PC-9 (cell line): ENCODE results near the gene NXPH1. TPM values are rescaled to one million over a fixed set of nuclear protein-coding genes. Genes with fewer than 3 reads are reported as not detected.

Experiments used
- BruUV-seq: library from RNA; stranded (reverse); fragments of 400-500 nt; replicated peaks from 2 replicates; lab custom pipeline; 2021; lab: Mats Ljungman, UMichigan
- CTCF ChIA-PET: fragments of 300-600 bp; sonication (Branson Sonifier 250); formaldehyde crosslinking; loops from one replicate; lab custom pipeline; 2022; ENCODE audit warnings: antibody characterized with exemption; lab: Charles Lee
- POLR2A ChIA-PET: fragments of 300-600 bp; sonication (Branson Sonifier 250); formaldehyde crosslinking; loops from one replicate; lab custom pipeline; 2022; ENCODE audit warnings: antibody characterized with exemption; ENCODE audit not compliant: unreplicated experiment; lab: Charles Lee
- DNase-seq, 2 experiments: peaks; one replicate each; pipeline versions ENCODE4 v3.0.0 to v3.0.0-alpha.2; 2015 to 2022; ENCODE audit warnings: mixed read lengths in 1 of 2
- H2AFZ ChIP-seq: fragments of 200-600 bp; sonication (generic); 2 replicates; pipeline ENCODE4 v1.8.1; 2017; ENCODE audit warnings: antibody characterized with exemption
- H3F3A ChIP-seq: fragments of 200-600 bp; sonication (generic); 2 replicates; pipeline ENCODE4 v1.8.1; 2017; ENCODE audit warnings: antibody characterized with exemption, mild to moderate bottlenecking, low read depth; ENCODE audit not compliant: insufficient read depth
- H3K27ac ChIP-seq: fragments of 200-600 bp; sonication (generic); 2 replicates; pipeline ENCODE4 v1.6.1; 2016; ENCODE audit warnings: mixed run types
- H3K27me3 ChIP-seq: fragments of 200-600 bp; sonication (generic); 2 replicates; pipeline ENCODE4 v1.6.1; 2016; ENCODE audit warnings: low read depth, mixed run types; ENCODE audit not compliant: insufficient read depth
- H3K36me3 ChIP-seq: fragments of 200-600 bp; sonication (generic); 2 replicates; pipeline ENCODE4 v1.6.1; 2016; ENCODE audit warnings: low read depth, mixed run types
- H3K4me1 ChIP-seq: fragments of 200-600 bp; sonication (generic); replicated peaks from 2 replicates; pipeline ENCODE4 v1.6.1; 2016; ENCODE audit warnings: mixed run types; ENCODE audit not compliant: insufficient read depth
- H3K4me2 ChIP-seq: fragments of 200-600 bp; sonication (generic); 2 replicates; pipeline ENCODE4 v1.6.1; 2017; ENCODE audit warnings: mixed run types
- H3K4me3 ChIP-seq: fragments of 200-600 bp; sonication (generic); 2 replicates; pipeline ENCODE4 v1.6.1; 2016; ENCODE audit warnings: mixed run types
- H3K79me2 ChIP-seq: fragments of 200-600 bp; sonication (generic); 2 replicates; pipeline ENCODE4 v1.6.1; 2017; ENCODE audit warnings: low read depth, mixed run types
- H3K9me2 ChIP-seq: fragments of 200-600 bp; sonication (generic); 2 replicates; pipeline ENCODE4 v1.8.1; 2017; ENCODE audit warnings: mild to moderate bottlenecking; ENCODE audit not compliant: insufficient read depth
- H3K9me3 ChIP-seq: fragments of 200-600 bp; sonication (generic); 2 replicates; pipeline ENCODE4 v1.8.1; 2016; ENCODE audit warnings: low read depth; ENCODE audit not compliant: insufficient read depth
- H4K20me1 ChIP-seq: fragments of 200-600 bp; sonication (generic); 2 replicates; pipeline ENCODE4 v1.8.1; 2017; ENCODE audit not compliant: insufficient read depth
- EZH2 ChIP-seq: fragments of 200-600 bp; sonication (generic); IDR thresholded peaks from 2 replicates; pipeline ENCODE4 v1.8.0; 2017; ENCODE audit warnings: antibody characterized with exemption, low read depth
- intact Hi-C: fragments of 100-400 bp; cut with micrococcal nuclease; formaldehyde crosslinking; loops from one replicate; pipeline ENCODE4 v1.10.0; 2022; ENCODE audit not compliant: unreplicated experiment
- total RNA-seq: library from RNA; stranded (reverse); gene quantifications from 2 replicates; pipeline ENCODE4 v1.2.3, GENCODE V29; 2021
- TF ChIP-seq, protein P1 (sequence below): fragments of 200-600 bp; sonication (generic); conservative IDR thresholded peaks from 2 replicates; pipeline ENCODE4 v1.6.1; 2017; ENCODE audit warnings: mixed run types, antibody characterized with exemption, mild to moderate bottlenecking, moderate library complexity

The NXPH1 gene
- total RNA-seq, 1 experiment from 2014 or later = not detected

- intact Hi-C loops = no loop called here
- no peaks in the 10 kb centered on the region for H4K20me1 ChIP-seq
- H3K36me3 ChIP-seq = no peaks in the 10 kb centered on the region
- no peaks in the 10 kb centered on the region for H3K9me3 ChIP-seq
- POLR2A ChIA-PET = no interaction called here
- no peaks in the 10 kb centered on the region for H3K9me2 ChIP-seq
- no peak overlapping the region for H3K27ac ChIP-seq
- no peak for DNase-seq
- no peaks in the 10 kb centered on the region for H3K4me1 ChIP-seq
- CTCF ChIA-PET = no interaction called here
- no peak overlapping the region for H3K4me3 ChIP-seq
- BruUV-seq = no TSS peak
- H2AFZ ChIP-seq = no peak overlapping the region
- H3F3A ChIP-seq = no peaks in the 10 kb centered on the region
- no peaks in the 10 kb centered on the region for H3K27me3 ChIP-seq
- TF ChIP-seq, protein P1, sequence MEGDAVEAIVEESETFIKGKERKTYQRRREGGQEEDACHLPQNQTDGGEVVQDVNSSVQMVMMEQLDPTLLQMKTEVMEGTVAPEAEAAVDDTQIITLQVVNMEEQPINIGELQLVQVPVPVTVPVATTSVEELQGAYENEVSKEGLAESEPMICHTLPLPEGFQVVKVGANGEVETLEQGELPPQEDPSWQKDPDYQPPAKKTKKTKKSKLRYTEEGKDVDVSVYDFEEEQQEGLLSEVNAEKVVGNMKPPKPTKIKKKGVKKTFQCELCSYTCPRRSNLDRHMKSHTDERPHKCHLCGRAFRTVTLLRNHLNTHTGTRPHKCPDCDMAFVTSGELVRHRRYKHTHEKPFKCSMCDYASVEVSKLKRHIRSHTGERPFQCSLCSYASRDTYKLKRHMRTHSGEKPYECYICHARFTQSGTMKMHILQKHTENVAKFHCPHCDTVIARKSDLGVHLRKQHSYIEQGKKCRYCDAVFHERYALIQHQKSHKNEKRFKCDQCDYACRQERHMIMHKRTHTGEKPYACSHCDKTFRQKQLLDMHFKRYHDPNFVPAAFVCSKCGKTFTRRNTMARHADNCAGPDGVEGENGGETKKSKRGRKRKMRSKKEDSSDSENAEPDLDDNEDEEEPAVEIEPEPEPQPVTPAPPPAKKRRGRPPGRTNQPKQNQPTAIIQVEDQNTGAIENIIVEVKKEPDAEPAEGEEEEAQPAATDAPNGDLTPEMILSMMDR = no peak
- TF ChIP-seq EZH2 = no peak
- H3K4me2 ChIP-seq = no peak overlapping the region
- H3K79me2 ChIP-seq = no peaks in the 10 kb centered on the region
Measured at GRCh38 chr7:8742837-8743236, 309.4 kb downstream of the NXPH1 start.

DNA sequence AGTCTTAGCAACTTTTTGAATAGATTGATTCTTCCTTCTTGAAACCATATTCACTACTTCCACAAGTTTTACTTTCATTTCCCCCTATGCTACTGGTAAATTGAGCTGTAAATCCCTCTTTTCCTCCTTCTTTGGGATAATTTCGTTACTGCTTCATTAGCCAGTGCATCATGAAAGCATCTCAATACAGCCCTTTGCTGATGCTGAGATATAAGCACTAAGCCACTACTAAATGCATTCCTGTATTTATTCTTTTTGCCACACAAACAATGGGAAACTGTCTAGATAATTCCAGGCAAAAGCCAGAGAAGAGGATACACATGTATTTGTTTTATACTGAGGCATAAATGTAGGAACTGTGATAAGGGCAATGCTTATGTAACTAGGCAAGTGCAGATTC lies 313.9 kb downstream of the NXPH1 start:
- no peaks in the 10 kb centered on the region for H3K9me3 ChIP-seq
- no peak overlapping the region for H2AFZ ChIP-seq
- no peak for DNase-seq
- no peak for TF ChIP-seq EZH2
- TF ChIP-seq, protein P1 = no peak
- H3K4me1 ChIP-seq = no peaks in the 10 kb centered on the region
- BruUV-seq = no TSS peak
- ChIA-PET CTCF (no interaction called here), POLR2A (no interaction called here)
- no peak overlapping the region for H3K27ac ChIP-seq
- peaks cover 4% of the 10 kb centered on the region; the same call in 1 of the 2 replicates for H3K27me3 ChIP-seq
- H3K9me2 ChIP-seq = no peaks in the 10 kb centered on the region
- no peaks in the 10 kb centered on the region for H3K79me2 ChIP-seq
- H3F3A ChIP-seq = no peaks in the 10 kb centered on the region
- no peak overlapping the region for H3K4me3 ChIP-seq
- intact Hi-C loops = no loop called here
- no peaks in the 10 kb centered on the region for H4K20me1 ChIP-seq
- H3K4me2 ChIP-seq = no peak overlapping the region
- no peaks in the 10 kb centered on the region for H3K36me3 ChIP-seq

GRCh38 chr7:8751557-8752231 lies 318.3 kb downstream of the NXPH1 start:
- Histone ChIP-seq H3K79me2 (no peaks in the 10 kb centered on the region), H3K27ac (no peak overlapping the region), H3K9me2 (no peaks in the 10 kb centered on the region), H3K36me3 (no peaks in the 10 kb centered on the region), H3K4me2 (no peak overlapping the region), H3F3A (no peaks in the 10 kb centered on the region), H4K20me1 (no peaks in the 10 kb centered on the region), H3K9me3 (no peaks in the 10 kb centered on the region), H3K4me3 (no peak overlapping the region), H3K27me3 (peaks cover 4% of the 10 kb centered on the region; the same call in 1 of the 2 replicates), H2AFZ (no peak overlapping the region), H3K4me1 (no peaks in the 10 kb centered on the region)
- BruUV-seq = no TSS peak
- CTCF ChIA-PET = no interaction called here
- DNase-seq = no peak
- TF ChIP-seq, protein P1 = no peak
- TF ChIP-seq EZH2 = no peak
- POLR2A ChIA-PET = no interaction called here
- intact Hi-C loops = no loop called here
